AG09309 (cell line): ENCODE results near the gene NPL.

Experiments used
- DNase-seq: peaks from one replicate; pipeline ENCODE4 v3.0.0-alpha.2; 2010; ENCODE audit warnings: low read depth
- H3K4me3 ChIP-seq: 2 replicates; pipeline ENCODE4 v1.5.1; 2011; ENCODE audit warnings: mild to moderate bottlenecking, low read depth, low read length, moderate library complexity; ENCODE audit not compliant: control insufficient read depth
- CTCF ChIP-seq: IDR thresholded peaks from 2 replicates; pipeline ENCODE4 v1.5.1; 2011; ENCODE audit warnings: mild to moderate bottlenecking, low read depth, low read length, inconsistent platforms; ENCODE audit not compliant: insufficient read depth, control insufficient read depth; ENCODE audit errors: missing control alignments

The NPL gene

DNA sequence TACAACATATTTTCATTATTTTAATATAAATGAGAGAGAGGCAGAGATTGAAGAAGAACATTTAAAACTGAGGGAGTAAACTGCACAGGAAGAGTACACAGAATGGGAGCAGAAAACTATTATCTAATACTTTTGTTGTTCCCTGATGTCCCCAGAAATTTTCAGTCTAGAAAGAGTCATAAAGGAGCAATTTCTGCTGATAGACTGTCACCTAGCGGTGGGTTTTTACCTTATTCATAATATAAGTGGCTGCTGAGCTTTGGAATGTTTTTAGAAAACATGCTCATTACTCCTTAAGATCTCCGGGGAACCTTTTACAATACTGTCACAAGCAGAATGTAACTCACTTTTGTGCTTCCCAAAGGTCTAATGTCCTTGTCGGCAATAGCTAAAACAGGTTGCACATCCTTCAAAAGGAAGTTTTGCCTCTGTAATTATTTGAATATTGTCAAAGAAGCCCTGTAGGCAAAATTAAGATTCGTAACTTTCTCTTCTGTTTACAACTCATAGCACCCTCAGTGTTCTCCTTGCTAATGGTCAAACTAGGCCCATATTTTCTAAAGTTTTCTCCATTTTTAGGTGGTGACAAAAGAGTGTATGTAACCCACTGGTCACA is 4.9 kb upstream of the NPL start:
- peak; percentile 77 for TF ChIP-seq CTCF
- H3K4me3 ChIP-seq = no peak overlapping the region
- peak; percentile 13 for DNase-seq

DNA sequence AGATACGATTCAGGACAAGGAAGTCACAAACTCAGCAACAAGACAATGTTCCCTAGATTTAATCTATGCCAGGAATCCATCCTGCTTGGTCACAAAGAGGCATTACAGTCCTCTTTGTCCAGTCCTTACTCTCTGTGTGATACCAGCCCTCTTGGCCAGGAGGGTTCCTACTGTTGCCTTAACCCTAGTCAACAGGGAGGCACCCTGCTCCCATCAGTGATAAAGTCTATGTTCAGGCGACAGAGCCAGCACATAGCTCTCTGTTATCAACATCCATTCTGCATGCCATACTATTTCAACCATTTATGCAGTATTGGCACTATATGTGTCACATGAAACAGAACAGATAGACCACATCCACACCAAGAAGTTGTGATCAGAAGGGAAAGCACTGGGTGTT is 4.4 kb upstream of the NPL start:
- no peak for TF ChIP-seq CTCF
- H3K4me3 ChIP-seq = no peak overlapping the region
- no peak for DNase-seq

- H3K4me3 ChIP-seq = no peak overlapping the region
- DNase-seq = peak; percentile 47
- TF ChIP-seq CTCF = peak; percentile 82
Observed at GRCh38 chr1:182786223-182786994, 3.2 kb upstream of the NPL start.

GRCh38 chr1:182786995-182787324 is 2.6 kb upstream of the NPL start:
- DNase-seq = no peak
- no peak for TF ChIP-seq CTCF
- H3K4me3 ChIP-seq = no peak overlapping the region

- H3K4me3 ChIP-seq = no peak overlapping the region
- no peak for DNase-seq
- TF ChIP-seq CTCF = no peak
Observed at GRCh38 chr1:182791281-182792179, 2.0 kb downstream of the NPL start.

DNA sequence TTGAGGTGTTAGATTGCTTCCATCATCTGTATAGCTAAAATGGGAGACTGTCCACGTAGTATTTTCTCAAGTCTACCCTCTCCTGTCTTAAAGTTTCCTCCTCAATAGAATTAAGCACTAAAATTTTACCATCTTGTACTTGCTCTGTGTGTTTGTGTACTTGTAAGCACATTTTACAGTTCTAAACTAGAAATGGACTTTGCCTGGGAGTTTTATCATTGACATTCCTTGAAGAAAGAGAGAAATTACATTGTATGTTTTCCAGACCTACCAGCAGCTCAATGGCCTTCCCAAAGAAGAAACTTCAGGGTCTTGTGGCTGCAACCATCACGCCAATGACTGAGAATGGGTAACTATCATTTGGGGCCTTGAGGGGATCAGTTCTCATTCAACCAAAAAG is 4.5 kb downstream of the NPL start:
- no peak for TF ChIP-seq CTCF

More for the DNA sequence above, 4.5 kb downstream of the NPL start:
- no peak overlapping the region for H3K4me3 ChIP-seq
- no peak for DNase-seq
